K562 (cell line): ENCODE data around the gene CFD. TPM values are rescaled to one million over a fixed set of nuclear protein-coding genes. Genes with fewer than 3 reads are reported as not detected.

Experiments used
- ARID1B ChIP-seq: fragments of 450-650 bp; IDR thresholded peaks from 2 replicates; pipeline ENCODE4 v1.6.1; 2016; ENCODE audit warnings: antibody characterized with exemption, mild to moderate bottlenecking, inconsistent platforms
- ARNT ChIP-seq, 2 experiments: fragments of 450-650 bp; IDR thresholded peaks; 2 replicates each; pipeline ENCODE4 v1.6.1; 2016; ENCODE audit warnings: mild to moderate bottlenecking in 1 of 2
- CHD4 ChIP-seq: fragments of 200-600 bp; sonication (generic); IDR thresholded peaks from 3 replicates; pipeline ENCODE4 v1.6.1; 2012; ENCODE audit warnings: low read depth, mild to moderate bottlenecking, mixed read lengths, low read length, inconsistent platforms; ENCODE audit not compliant: insufficient read depth, insufficient replicate concordance, poor library complexity, severe bottlenecking
- CREB1 ChIP-seq, 2 experiments: sonication (generic) in 1 of 2; formaldehyde crosslinking in 1 of 2; IDR thresholded peaks; 2 replicates each; pipeline versions ENCODE4 v1.6.1 to v1.8.0; 2012 to 2022; ENCODE audit warnings: inconsistent platforms in 1 of 2, mild to moderate bottlenecking in 1 of 2, missing genetic modification reagents in 1 of 2, moderate library complexity in 1 of 2
- FOXA1 ChIP-seq: fragments of 450-650 bp; IDR thresholded peaks from 2 replicates; pipeline ENCODE4 v1.6.1; 2016; ENCODE audit warnings: mild to moderate bottlenecking, borderline replicate concordance
- HMGN3 ChIP-seq: IDR thresholded peaks from 2 replicates; pipeline ENCODE4 v1.6.1; 2011; ENCODE audit warnings: borderline replicate concordance, low read depth, mild to moderate bottlenecking, mixed read lengths, low read length; ENCODE audit not compliant: insufficient read length; ENCODE audit errors: extremely low read depth
- MAFF ChIP-seq: IDR thresholded peaks from 2 replicates; pipeline ENCODE4 v1.6.1; 2012; ENCODE audit warnings: low read length, improper control_type of control experiment
- NCOR1 ChIP-seq: fragments of 450-650 bp; IDR thresholded peaks from 2 replicates; pipeline ENCODE4 v1.6.1; 2016; ENCODE audit warnings: mild to moderate bottlenecking, moderate library complexity
- NONO ChIP-seq, 2 experiments: fragments of 200-400 bp in 1 of 2; fragments of 450-650 bp in 1 of 2; formaldehyde crosslinking in 1 of 2; IDR thresholded peaks; 2 replicates each; pipeline ENCODE4 v1.6.1; 2017; ENCODE audit warnings: low read depth in 2 of 2, mild to moderate bottlenecking in 2 of 2, moderate library complexity in 2 of 2, low read length in 1 of 2
- RB1 ChIP-seq: fragments of 450-650 bp; IDR thresholded peaks from 2 replicates; pipeline ENCODE4 v1.6.1; 2017; ENCODE audit warnings: low read depth, mild to moderate bottlenecking
- RUNX1 ChIP-seq: sonication (generic); IDR thresholded peaks from 2 replicates; pipeline ENCODE4 v1.6.1; 2016; ENCODE audit warnings: antibody characterized with exemption, low read depth
- ZBTB17 ChIP-seq: fragments of 450-650 bp; formaldehyde crosslinking; IDR thresholded peaks from 2 replicates; pipeline ENCODE4 v1.4.0; 2020; ENCODE audit warnings: mild to moderate bottlenecking
- polyA plus RNA-seq, 8 experiments: library from polyadenylated mRNA; depleted of rRNA in 4 of 8; stranded (reverse) in 5 of 8; unstranded in 3 of 8; fragments of >200 nt; fragmentation: Nextera tagmentation in 2 of 8; fragmentation: Illumina TruSeq in 1 of 8; extraction: Ambion mirVana in 2 of 8; extraction: Trizol in 1 of 8; gene quantifications; 2 replicates each; pipeline versions ENCODE4 v1.2.1 to v1.2.3, GENCODE V29; 2011 to 2014; ENCODE audit warnings: inconsistent platforms in 1 of 8, missing spikeins in 1 of 8
- total RNA-seq, 7 experiments: library from RNA; depleted of rRNA in 6 of 7; stranded (reverse); fragments of >200 nt in 6 of 7; fragmentation: Illumina TruSeq in 2 of 7; extraction: Trizol in 2 of 7; gene quantifications; 2 replicates each; pipeline versions ENCODE4 v1.2.1 to v1.2.3, GENCODE V29; 2011 to 2021; ENCODE audit warnings: low replicate concordance in 1 of 7
- TF ChIP-seq, protein P1 (sequence below): fragments of 250-450 bp; sonication (Bioruptor Pico); IDR thresholded peaks from 2 replicates; pipeline ENCODE4 v1.5.0; 2020; ENCODE audit warnings: mild to moderate bottlenecking, borderline replicate concordance
- TF ChIP-seq, protein P2 (sequence below): sonication (generic); formaldehyde crosslinking; IDR thresholded peaks from 2 replicates; pipeline ENCODE4 v1.8.1; 2022; ENCODE audit warnings: missing genetic modification reagents
- TF ChIP-seq, protein P3 (sequence below): IDR thresholded peaks from 2 replicates; pipeline ENCODE4 v1.6.1; 2012; ENCODE audit warnings: low read depth, low read length, improper control_type of control experiment, borderline replicate concordance
- TF ChIP-seq, protein P4 (sequence below): fragments of 450-650 bp; formaldehyde crosslinking; IDR thresholded peaks from 2 replicates; pipeline ENCODE4 v1.4.0; 2020; ENCODE audit warnings: mild to moderate bottlenecking, moderate library complexity
- TF ChIP-seq, protein P5 (sequence below): fragments of 450-650 bp; IDR thresholded peaks from 2 replicates; pipeline ENCODE4 v1.6.1; 2014; ENCODE audit warnings: low read depth, mild to moderate bottlenecking, moderate library complexity, borderline replicate concordance

Gene CFD
- total and polyA plus RNA-seq, 9 of the 15 experiments (the other 6 are each of a cell fraction or from before 2014, with no cell fraction given) = 0.52 to 59.4 (median 7.6) TPM

DNA sequence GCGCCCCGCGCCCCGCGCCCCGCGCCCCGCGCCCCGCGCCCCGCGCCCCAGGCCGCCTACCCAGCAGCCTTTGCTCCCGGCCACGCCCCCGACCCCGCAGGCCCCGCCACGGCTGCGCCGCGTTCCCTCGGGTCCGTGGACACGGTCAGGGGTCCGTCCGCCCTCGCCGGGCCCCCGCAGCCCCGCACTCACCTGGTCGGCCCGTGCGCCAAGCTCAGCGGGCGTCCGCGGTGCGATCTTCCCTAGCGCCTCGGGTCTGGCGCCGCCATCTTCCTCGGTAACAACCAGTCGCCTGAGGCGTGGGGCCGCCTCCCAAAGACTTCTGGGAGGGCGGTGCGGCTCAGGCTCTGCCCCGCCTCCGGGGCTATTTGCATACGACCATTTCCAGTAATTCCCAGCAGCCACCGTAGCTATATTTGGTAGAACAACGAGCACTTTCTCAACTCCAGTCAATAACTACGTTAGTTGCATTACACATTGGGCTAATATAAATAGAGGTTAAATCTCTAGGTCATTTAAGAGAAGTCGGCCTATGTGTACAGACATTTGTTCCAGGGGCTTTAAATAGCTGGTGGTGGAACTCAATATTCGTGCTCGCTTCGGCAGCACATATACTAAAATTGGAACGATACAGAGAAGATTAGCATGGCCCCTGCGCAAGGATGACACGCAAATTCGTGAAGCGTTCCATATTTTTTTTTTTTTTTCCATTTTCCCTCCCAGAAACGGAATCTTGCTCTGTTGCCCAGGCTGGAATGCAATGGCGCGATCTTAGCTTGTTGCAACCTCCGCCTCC is 33.6 kb downstream of the CFD start, which contains the start of the genes MED16 and RNU6-9 (continued):
- TF ChIP-seq, protein P1, sequence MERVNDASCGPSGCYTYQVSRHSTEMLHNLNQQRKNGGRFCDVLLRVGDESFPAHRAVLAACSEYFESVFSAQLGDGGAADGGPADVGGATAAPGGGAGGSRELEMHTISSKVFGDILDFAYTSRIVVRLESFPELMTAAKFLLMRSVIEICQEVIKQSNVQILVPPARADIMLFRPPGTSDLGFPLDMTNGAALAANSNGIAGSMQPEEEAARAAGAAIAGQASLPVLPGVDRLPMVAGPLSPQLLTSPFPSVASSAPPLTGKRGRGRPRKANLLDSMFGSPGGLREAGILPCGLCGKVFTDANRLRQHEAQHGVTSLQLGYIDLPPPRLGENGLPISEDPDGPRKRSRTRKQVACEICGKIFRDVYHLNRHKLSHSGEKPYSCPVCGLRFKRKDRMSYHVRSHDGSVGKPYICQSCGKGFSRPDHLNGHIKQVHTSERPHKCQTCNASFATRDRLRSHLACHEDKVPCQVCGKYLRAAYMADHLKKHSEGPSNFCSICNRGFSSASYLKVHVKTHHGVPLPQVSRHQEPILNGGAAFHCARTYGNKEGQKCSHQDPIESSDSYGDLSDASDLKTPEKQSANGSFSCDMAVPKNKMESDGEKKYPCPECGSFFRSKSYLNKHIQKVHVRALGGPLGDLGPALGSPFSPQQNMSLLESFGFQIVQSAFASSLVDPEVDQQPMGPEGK (CRISPR knock-in tag) = no peak
- TF ChIP-seq ARID1B (no peak), ARNT (IDR thresholded peaks at IDR 0.05) (peak; percentile 78 to 89; a peak in 3 of 4 replicates), NCOR1 (0 out of 2 replicates have a peak, but pooled peaks have one; percentile 4), FOXA1 (no peak), HMGN3 (peak; percentile 84), RB1 (peak; percentile 83; the same call in 1 of the 2 replicates), CREB1 (IDR thresholded peaks at IDR 0.05) (no peak), CREB1 (CRISPR knock-in tag; IDR thresholded peaks at IDR 0.05) (peak; percentile 41; the same call in 1 of the 2 replicates), MAFF (peak; percentile 25; the same call in 1 of the 2 replicates), CHD4 (no peak), RUNX1 (no peak), NONO (IDR thresholded peaks at IDR 0.05; ENCODE audit: low read depth in 2 of 2, low read length in 1 of 2) (peak in 1 of 2 experiments; percentile 85; a peak in 3 of 4 replicates), ZBTB17 (CRISPR knock-in tag) (peak; percentile 38; the same call in 1 of the 2 replicates)
- TF ChIP-seq, protein P2, sequence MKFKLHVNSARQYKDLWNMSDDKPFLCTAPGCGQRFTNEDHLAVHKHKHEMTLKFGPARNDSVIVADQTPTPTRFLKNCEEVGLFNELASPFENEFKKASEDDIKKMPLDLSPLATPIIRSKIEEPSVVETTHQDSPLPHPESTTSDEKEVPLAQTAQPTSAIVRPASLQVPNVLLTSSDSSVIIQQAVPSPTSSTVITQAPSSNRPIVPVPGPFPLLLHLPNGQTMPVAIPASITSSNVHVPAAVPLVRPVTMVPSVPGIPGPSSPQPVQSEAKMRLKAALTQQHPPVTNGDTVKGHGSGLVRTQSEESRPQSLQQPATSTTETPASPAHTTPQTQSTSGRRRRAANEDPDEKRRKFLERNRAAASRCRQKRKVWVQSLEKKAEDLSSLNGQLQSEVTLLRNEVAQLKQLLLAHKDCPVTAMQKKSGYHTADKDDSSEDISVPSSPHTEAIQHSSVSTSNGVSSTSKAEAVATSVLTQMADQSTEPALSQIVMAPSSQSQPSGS = no peak
- TF ChIP-seq, protein P3, sequence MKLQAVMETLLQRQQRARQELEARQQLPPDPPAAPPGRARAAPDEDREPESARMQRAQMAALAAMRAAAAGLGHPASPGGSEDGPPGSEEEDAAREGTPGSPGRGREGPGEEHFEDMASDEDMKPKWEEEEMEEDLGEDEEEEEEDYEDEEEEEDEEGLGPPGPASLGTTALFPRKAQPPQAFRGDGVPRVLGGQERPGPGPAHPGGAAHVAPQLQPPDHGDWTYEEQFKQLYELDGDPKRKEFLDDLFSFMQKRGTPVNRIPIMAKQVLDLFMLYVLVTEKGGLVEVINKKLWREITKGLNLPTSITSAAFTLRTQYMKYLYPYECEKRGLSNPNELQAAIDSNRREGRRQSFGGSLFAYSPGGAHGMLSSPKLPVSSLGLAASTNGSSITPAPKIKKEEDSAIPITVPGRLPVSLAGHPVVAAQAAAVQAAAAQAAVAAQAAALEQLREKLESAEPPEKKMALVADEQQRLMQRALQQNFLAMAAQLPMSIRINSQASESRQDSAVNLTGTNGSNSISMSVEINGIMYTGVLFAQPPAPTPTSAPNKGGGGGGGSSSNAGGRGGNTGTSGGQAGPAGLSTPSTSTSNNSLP = no peak
- TF ChIP-seq, protein P4, sequence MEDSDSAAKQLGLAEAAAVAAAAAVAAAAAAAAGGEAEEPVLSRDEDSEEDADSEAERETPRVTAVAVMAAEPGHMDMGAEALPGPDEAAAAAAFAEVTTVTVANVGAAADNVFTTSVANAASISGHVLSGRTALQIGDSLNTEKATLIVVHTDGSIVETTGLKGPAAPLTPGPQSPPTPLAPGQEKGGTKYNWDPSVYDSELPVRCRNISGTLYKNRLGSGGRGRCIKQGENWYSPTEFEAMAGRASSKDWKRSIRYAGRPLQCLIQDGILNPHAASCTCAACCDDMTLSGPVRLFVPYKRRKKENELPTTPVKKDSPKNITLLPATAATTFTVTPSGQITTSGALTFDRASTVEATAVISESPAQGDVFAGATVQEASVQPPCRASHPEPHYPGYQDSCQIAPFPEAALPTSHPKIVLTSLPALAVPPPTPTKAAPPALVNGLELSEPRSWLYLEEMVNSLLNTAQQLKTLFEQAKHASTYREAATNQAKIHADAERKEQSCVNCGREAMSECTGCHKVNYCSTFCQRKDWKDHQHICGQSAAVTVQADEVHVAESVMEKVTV = peak; percentile 35; the same call in 1 of the 2 replicates
- TF ChIP-seq, protein P5, sequence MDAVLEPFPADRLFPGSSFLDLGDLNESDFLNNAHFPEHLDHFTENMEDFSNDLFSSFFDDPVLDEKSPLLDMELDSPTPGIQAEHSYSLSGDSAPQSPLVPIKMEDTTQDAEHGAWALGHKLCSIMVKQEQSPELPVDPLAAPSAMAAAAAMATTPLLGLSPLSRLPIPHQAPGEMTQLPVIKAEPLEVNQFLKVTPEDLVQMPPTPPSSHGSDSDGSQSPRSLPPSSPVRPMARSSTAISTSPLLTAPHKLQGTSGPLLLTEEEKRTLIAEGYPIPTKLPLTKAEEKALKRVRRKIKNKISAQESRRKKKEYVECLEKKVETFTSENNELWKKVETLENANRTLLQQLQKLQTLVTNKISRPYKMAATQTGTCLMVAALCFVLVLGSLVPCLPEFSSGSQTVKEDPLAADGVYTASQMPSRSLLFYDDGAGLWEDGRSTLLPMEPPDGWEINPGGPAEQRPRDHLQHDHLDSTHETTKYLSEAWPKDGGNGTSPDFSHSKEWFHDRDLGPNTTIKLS = peak; percentile 54; the same call in 1 of the 2 replicates
